Activated CD8-positive, alpha-beta memory T cell treated with anti-CD3 and anti-CD28 coated beads for 4 hours (primary cell): ENCODE data around the gene ARHGEF19.

Experiments
- DNase-seq, 2 donors: peaks; one replicate each; pipeline ENCODE4 v3.0.0-alpha.2; 2020; ENCODE audit warnings: low read depth in 2 of 2

The ARHGEF19 gene

GRCh38 chr1:16149702-16150488 lies 62.6 kb downstream of the ARHGEF19 start:
- no peak for DNase-seq

GRCh38 chr1:16149146-16149545 lies 63.3 kb downstream of the ARHGEF19 start:
- no peak for DNase-seq

- no peak for DNase-seq
These were observed 63.9 kb downstream of the ARHGEF19 start for GRCh38 chr1:16148329-16149092.
